Pancreas (tissue), 10 donors: ENCODE data around the gene ACOT13. TPM values are rescaled to one million over a fixed set of nuclear protein-coding genes. Genes with fewer than 3 reads are reported as not detected.
A peak's percentile ranks its signal among the peaks of the same experiment; 100 is the strongest.

ENCODE experiments used
- ATAC-seq, 4 donors: fragments of 200-7000 bp; cut with Tn5 transposase; one replicate each; pipeline versions ENCODE4 v1.8.0 to v1.9.1; 2020; ENCODE audit warnings: mild to moderate bottlenecking in 4 of 4, moderate library complexity in 4 of 4
- DNase-seq, 6 donors: peaks; one replicate each; pipeline ENCODE4 v3.0.0-alpha.2; 2020
- FAIRE-seq: peaks from 2 replicates; lab custom pipeline; 2012; peaks lifted over from hg19 to GRCh38; lab: Jason Lieb, UNC
- H3K27ac ChIP-seq, 4 donors: fragments of 200-600 bp; sonication (generic); 1 replicate in 3 of 4; 2 replicates in 1 of 4; pipeline versions ENCODE4 v1.5.0 to v1.8.0; 2020
- H3K27me3 ChIP-seq, 4 donors: fragments of 200-600 bp; one replicate each; pipeline ENCODE4 v1.8.0; 2021
- H3K36me3 ChIP-seq, 3 donors: fragments of 200-600 bp; sonication (generic) in 1 of 3; one replicate each; pipeline versions ENCODE4 v1.5.0 to v1.8.0; 2020 to 2021
- H3K4me1 ChIP-seq, 3 donors: fragments of 200-600 bp; one replicate each; pipeline ENCODE4 v1.8.0; 2021
- H3K4me3 ChIP-seq, 4 donors: fragments of 200-600 bp; sonication (generic) in 2 of 4; one replicate each; pipeline versions ENCODE4 v1.5.0 to v1.8.0; 2020 to 2021
- H3K9me3 ChIP-seq, 4 donors: fragments of 200-600 bp; one replicate each; pipeline ENCODE4 v1.8.0; 2021
- WGBS, 2 donors: extraction: QIAGEN DNeasy Blood & Tissue Kit; methylation state at CpG; one replicate each; pipeline ENCODE4 v1.1.7; 2013; 5-methylcytosine and 5-hydroxymethylcytosine counted together
- intact Hi-C, 3 donors: fragments of 100-400 bp; cut with DNase I; formaldehyde crosslinking; loops; one replicate each; pipeline versions ENCODE4 v1.11.1 to v1.14.2; 2022
- polyA plus RNA-seq, 2 donors: library from polyadenylated mRNA; stranded (reverse); fragments of 200-250 nt; gene quantifications; one replicate each; pipeline ENCODE4 v1.2.3, GENCODE V29; 2013
- total RNA-seq, 6 donors: library from RNA; stranded (reverse); fragmentation: NEBNext Ultra II Directional in 4 of 6; extraction: Animal tissue kit (Norgen Biotek cat#: 25700) in 4 of 6; gene quantifications; one replicate each; pipeline versions ENCODE4 v1.2.1 to v1.2.4, GENCODE V29; 2021 to 2023
- TF ChIP-seq, protein P1 (sequence below), 4 donors: fragments of 200-600 bp; sonication (generic) in 3 of 4; IDR thresholded peaks; one replicate each; pipeline versions ENCODE4 v1.5.0 to v1.8.0; 2021; ENCODE audit warnings: antibody characterized with exemption in 4 of 4
- donor health status: healthy with polysubstance abuse.
- donor health status: DM: no; HTN: no; CAD: no; lungs with moderate emphysema.
- donor health status: DM: no; HTN: no; CAD: no.
- donor health status: control.
- donor health status: control.
- donor health status: Bipolar disorder and iron deficiency.
- donor health status: DM: yes; HTN: yes; CAD: no.
- donor health status: DM: no; HTN: no; CAD: no.
- donor health status: DM: no; HTN: no; CAD: no.
- donor health status: DM: yes; HTN: yes; CAD: no.

Gene ACOT13
- total and polyA plus RNA-seq, 8 donors = 7.1 to 17.7 (median 10.2) TPM

GRCh38 chr6:24689964-24690363 lies 23.1 kb downstream of the ACOT13 start:
- DNase-seq = no peak
- Histone ChIP-seq H3K27me3 (no peaks in the 10 kb centered on the region), H3K27ac (no peak overlapping the region), H3K9me3 (no peaks in the 10 kb centered on the region), H3K4me3 (no peak overlapping the region), H3K36me3 (no peaks in the 10 kb centered on the region), H3K4me1 (no peaks in the 10 kb centered on the region)
- FAIRE-seq = no peak
- TF ChIP-seq, protein P1, sequence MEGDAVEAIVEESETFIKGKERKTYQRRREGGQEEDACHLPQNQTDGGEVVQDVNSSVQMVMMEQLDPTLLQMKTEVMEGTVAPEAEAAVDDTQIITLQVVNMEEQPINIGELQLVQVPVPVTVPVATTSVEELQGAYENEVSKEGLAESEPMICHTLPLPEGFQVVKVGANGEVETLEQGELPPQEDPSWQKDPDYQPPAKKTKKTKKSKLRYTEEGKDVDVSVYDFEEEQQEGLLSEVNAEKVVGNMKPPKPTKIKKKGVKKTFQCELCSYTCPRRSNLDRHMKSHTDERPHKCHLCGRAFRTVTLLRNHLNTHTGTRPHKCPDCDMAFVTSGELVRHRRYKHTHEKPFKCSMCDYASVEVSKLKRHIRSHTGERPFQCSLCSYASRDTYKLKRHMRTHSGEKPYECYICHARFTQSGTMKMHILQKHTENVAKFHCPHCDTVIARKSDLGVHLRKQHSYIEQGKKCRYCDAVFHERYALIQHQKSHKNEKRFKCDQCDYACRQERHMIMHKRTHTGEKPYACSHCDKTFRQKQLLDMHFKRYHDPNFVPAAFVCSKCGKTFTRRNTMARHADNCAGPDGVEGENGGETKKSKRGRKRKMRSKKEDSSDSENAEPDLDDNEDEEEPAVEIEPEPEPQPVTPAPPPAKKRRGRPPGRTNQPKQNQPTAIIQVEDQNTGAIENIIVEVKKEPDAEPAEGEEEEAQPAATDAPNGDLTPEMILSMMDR (IDR thresholded peaks at IDR 0.05) = no peak
- intact Hi-C loops = loop anchor here in 1 of 3 donors (5.0 kb wide), 1 partner anchor 108 kb away; no protein-coding TSS in a partner anchor
- WGBS, 2 donors = 85 to 88% methylated on average over 2 of the region's 2 CpGs
- ATAC-seq = no peak

DNA sequence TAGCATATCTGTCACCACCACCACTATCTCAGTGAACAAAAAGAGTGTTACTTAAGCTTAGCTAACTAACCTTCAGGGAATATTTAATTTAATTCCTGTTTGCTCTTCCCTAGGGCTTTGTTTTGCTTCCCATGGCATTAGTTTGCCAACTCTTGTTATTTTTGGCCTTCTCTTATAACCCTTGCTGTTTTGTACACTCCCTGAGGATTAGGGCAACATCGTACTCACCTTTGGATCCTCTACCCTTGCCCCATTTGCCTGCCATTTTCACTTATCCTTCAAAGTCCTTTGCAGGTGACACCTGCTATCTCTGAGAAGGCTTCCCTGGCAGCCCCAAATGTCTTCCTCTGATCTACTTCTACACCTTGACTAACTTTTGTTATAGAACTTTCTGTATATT lies 23.7 kb downstream of the ACOT13 start:
- Histone ChIP-seq H3K9me3 (no peaks in the 10 kb centered on the region), H3K27ac (no peak overlapping the region), H3K27me3 (no peaks in the 10 kb centered on the region), H3K4me3 (no peak overlapping the region), H3K4me1 (no peaks in the 10 kb centered on the region), H3K36me3 (no peaks in the 10 kb centered on the region)
- intact Hi-C loops = loop anchor here in 1 of 3 donors (5.0 kb wide), 1 partner anchor 108 kb away; no protein-coding TSS in a partner anchor
- no peak for DNase-seq
- ATAC-seq = no peak
- TF ChIP-seq, protein P1 (IDR thresholded peaks at IDR 0.05) = no peak
- FAIRE-seq = no peak
- WGBS, 2 donors = 35 to 39% methylated on average over 1 of the region's 1 CpG

- intact Hi-C loops = loop anchor here in 1 of 3 donors (5.0 kb wide), 1 partner anchor 109 kb away; no protein-coding TSS in a partner anchor
- FAIRE-seq = no peak
- Histone ChIP-seq H3K4me1 (no peaks in the 10 kb centered on the region), H3K27me3 (no peaks in the 10 kb centered on the region), H3K27ac (no peak overlapping the region), H3K9me3 (no peaks in the 10 kb centered on the region), H3K4me3 (no peak overlapping the region), H3K36me3 (no peaks in the 10 kb centered on the region)
- 79 to 82% methylated on average over 3 of the region's 3 CpGs for WGBS, 2 donors
- ATAC-seq = no peak
- no peak for DNase-seq
- TF ChIP-seq, protein P1 (IDR thresholded peaks at IDR 0.05) = no peak
Measured at GRCh38 chr6:24691550-24691949, 24.7 kb downstream of the ACOT13 start.

DNA sequence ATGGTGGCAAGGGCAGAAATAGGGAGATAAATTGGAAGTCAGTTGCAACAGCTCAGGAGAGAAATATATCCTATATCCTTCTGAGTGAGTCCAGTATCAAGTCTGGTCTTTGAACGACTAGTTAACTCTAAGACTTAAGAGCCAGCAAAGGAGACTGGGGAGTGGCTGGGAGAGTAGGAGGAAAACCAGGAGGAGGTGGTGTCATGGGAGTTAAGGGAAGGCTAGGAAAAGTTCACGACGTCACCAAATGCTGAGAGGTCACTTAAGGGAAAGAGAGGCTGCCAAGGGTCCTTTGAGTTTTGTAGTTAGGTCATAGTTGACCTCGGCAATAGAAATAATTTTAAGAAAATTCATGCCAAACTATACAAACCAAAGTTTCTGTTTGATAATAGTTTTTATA lies 25.1 kb downstream of the ACOT13 start:
- no peaks in the 10 kb centered on the region for H3K27me3 ChIP-seq
- intact Hi-C loops = loop anchor here in 1 of 3 donors (5.0 kb wide), 1 partner anchor 110 kb away; no protein-coding TSS in a partner anchor
- no peak for FAIRE-seq
- 61 to 72% methylated on average over 4 of the region's 4 CpGs for WGBS, 2 donors
- no peaks in the 10 kb centered on the region for H3K36me3 ChIP-seq
- TF ChIP-seq, protein P1 (IDR thresholded peaks at IDR 0.05) = no peak
- H3K27ac ChIP-seq = no peak overlapping the region
- no peaks in the 10 kb centered on the region for H3K4me1 ChIP-seq
- DNase-seq = no peak
- ATAC-seq = peak in 1 of 4 donors; percentile 15
- H3K9me3 ChIP-seq = no peaks in the 10 kb centered on the region
- H3K4me3 ChIP-seq = no peak overlapping the region

DNA sequence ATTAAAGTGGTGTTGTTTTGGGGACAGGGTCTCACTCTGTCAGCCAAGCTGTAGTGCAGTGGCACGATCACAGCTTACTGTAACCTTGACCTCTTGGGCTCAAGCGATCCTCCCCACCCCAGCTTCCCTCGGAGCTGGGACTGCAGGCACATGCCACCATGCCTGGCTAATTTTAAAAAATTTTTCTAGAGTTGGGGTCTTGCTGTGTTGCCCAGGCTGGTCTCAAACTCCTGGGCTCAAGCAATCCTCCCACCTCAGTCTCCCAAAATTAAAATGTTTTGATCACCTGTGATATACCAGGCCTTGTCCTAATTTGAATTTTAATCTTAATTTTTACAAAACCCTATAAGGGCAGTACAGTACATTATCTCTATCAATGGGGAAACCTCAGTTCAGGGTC lies 25.5 kb downstream of the ACOT13 start:
- no peaks in the 10 kb centered on the region for H3K4me1 ChIP-seq
- H3K36me3 ChIP-seq = no peaks in the 10 kb centered on the region
- H3K9me3 ChIP-seq = no peaks in the 10 kb centered on the region
- TF ChIP-seq, protein P1 (IDR thresholded peaks at IDR 0.05) = no peak
- ATAC-seq = no peak
- no peak overlapping the region for H3K27ac ChIP-seq
- no peak for DNase-seq
- no peak overlapping the region for H3K4me3 ChIP-seq
- 71 to 83% methylated on average over 3 of the region's 3 CpGs for WGBS, 2 donors
- H3K27me3 ChIP-seq = no peaks in the 10 kb centered on the region
- FAIRE-seq = no peak
- intact Hi-C loops = loop anchor here in 1 of 3 donors (5.0 kb wide), 1 partner anchor 110 kb away; no protein-coding TSS in a partner anchor
